Hepatocyte (in vitro differentiated cells): ENCODE results near the gene PMEPA1.

Experiments
- CTCF ChIP-seq: fragments of 200-600 bp; sonication (generic); IDR thresholded peaks from 2 replicates; pipeline ENCODE4 v1.5.1; 2016; ENCODE audit warnings: antibody characterized with exemption, mild to moderate bottlenecking; ENCODE audit not compliant: poor library complexity
- EZH2 ChIP-seq: fragments of 200-600 bp; sonication (generic); IDR thresholded peaks from 2 replicates; pipeline ENCODE4 v1.6.1; 2016; ENCODE audit warnings: antibody characterized with exemption, mild to moderate bottlenecking, borderline replicate concordance

- no peak for TF ChIP-seq CTCF
- no peak for TF ChIP-seq EZH2
Observed at GRCh38 chr20:57684808-57685140, 25.0 kb downstream of the PMEPA1 start.
